Urinary bladder (tissue), 4 donors: ENCODE results near the gene SUV39H1. TPM values are rescaled to one million over a fixed set of nuclear protein-coding genes. Genes with fewer than 3 reads are reported as not detected.
A peak's percentile ranks its signal among the peaks of the same experiment; 100 is the strongest.

ENCODE experiments used
- DNase-seq: peaks from one replicate; pipeline ENCODE4 v3.0.0-alpha.2; 2015; ENCODE audit errors: extremely low spot score
- H3K27ac ChIP-seq: one replicate; pipeline ENCODE4 v1.5.1; 2013; ENCODE audit warnings: low read depth, mild to moderate bottlenecking, moderate library complexity
- H3K36me3 ChIP-seq: one replicate; pipeline ENCODE4 v1.6.1; 2013; ENCODE audit warnings: mild to moderate bottlenecking, moderate library complexity; ENCODE audit not compliant: insufficient read depth
- H3K4me1 ChIP-seq: one replicate; pipeline ENCODE4 v1.6.1; 2013; ENCODE audit warnings: mild to moderate bottlenecking, moderate library complexity; ENCODE audit not compliant: insufficient read depth
- H3K4me3 ChIP-seq: one replicate; pipeline ENCODE4 v1.5.1; 2013; ENCODE audit warnings: low read depth, low read length
- WGBS: extraction: QIAGEN DNeasy Blood & Tissue Kit; methylation state at CpG from one replicate; pipeline ENCODE4 v1.1.7; 2013; 5-methylcytosine and 5-hydroxymethylcytosine counted together
- polyA plus RNA-seq: library from polyadenylated mRNA; stranded (reverse); fragments of 200-250 nt; gene quantifications from one replicate; pipeline ENCODE4 v1.2.3, GENCODE V29; 2013
- total RNA-seq: library from RNA; depleted of rRNA; stranded (reverse); fragments of >200 nt; gene quantifications from one replicate; pipeline ENCODE4 v1.2.3, GENCODE V29; 2014
- donor health status: healthy with polysubstance abuse.
- donor health status: healthy.

Gene SUV39H1
- total and polyA plus RNA-seq, 2 donors = 2.8 to 6.0 TPM

DNA sequence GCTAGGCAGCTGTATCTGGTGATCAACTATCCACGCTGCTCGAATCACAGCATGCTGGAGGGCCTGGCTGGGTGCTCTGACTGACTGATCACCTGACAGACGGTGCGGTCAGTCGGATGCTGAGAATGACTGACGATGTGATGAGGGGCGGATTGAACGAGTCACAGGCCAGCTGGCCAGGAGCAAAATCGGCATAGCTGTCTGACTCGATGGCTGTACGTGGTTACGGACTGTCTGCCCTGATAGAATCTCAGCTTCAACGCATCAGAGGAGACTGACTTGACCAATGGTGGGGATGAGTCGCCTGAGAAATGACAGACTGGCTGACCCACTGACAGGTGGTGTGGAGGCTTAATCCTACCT is 1.0 kb upstream of the SUV39H1 start:
- Histone ChIP-seq H3K4me1 (no peaks in the 10 kb centered on the region), H3K27ac (no peak overlapping the region), H3K4me3 (no peak overlapping the region), H3K36me3 (peaks cover 1% of the 10 kb centered on the region)
- 30% methylated on average over 14 of the region's 14 CpGs for WGBS
- DNase-seq = no peak

GRCh38 chrX:48695925-48696300 is 621 bp upstream of the SUV39H1 start:
- no peak for DNase-seq
- Histone ChIP-seq H3K4me3 (peak overlapping the region; percentile 88), H3K27ac (peak overlapping the region; percentile 83), H3K4me1 (no peaks in the 10 kb centered on the region), H3K36me3 (peaks cover 4% of the 10 kb centered on the region)
- 2% methylated on average over 8 of the region's 8 CpGs for WGBS

DNA sequence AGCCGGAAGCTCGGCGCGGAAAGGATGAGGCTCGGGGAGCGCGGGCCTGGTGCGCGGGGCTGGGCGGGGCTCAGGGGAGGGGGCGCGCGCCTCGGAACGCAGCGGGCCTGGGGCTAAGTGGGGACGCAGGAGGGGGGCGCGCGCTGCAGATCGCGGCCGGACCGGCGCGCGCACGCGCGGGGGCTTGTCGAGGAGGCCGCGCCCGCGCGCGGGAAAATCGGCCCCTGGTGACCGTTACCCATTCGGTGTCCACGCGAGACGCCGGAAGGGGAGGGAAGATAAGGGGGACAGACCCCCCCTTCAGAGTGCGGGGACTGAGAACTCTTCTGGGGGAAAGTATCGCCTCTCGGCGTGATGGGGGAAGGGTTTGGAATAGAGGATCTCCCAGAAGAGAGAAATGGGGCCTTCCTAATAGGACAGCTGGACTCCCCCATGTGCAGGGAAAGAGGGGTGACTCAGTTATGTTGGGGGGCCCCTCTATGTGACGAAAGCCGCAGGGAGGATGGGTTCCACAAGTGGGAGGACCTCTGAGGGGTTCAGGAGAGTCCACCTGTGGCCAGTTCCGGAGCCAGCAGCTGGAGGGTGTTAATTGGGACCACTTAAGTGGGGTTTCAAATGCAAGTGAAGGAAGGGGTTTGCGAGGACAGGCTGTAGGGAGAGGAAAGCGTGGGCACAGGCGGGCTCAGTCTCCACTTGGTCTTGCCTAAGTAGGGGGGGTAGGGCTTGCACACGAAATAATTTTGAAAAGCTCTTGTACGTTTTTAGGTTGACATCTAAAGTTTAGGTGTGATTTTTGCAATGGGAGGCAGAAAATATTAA is 584 bp downstream of the SUV39H1 start:
- H3K4me3 ChIP-seq = peak overlapping the region; percentile 88
- WGBS = under 1% methylated on average over 53 of the region's 56 CpGs
- no peak for DNase-seq
- peaks cover 5% of the 10 kb centered on the region for H3K36me3 ChIP-seq
- H3K27ac ChIP-seq = peak overlapping the region; percentile 32
- no peaks in the 10 kb centered on the region for H3K4me1 ChIP-seq

DNA sequence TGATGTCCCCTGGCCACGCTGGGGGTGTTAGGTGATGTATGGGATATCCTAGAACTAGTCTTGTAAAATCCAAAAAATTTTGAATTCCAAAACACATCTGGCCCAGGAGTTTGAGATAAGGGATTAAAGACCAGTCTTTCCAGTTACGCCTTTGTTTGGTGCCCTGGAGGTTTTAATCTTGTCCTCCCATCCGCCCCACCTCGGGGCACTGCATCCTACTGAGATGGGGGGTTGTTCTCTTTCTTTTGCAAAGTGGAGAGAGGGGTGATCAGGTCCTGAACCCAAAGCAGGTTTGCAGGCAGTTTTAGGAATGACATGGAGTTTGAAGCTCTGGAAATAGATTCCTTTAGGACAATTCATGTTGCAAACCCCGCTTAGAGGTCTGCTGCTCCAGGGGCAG is 1.8 kb downstream of the SUV39H1 start:
- 85% methylated on average over 5 of the region's 5 CpGs for WGBS
- Histone ChIP-seq H3K4me1 (no peaks in the 10 kb centered on the region), H3K27ac (no peak overlapping the region), H3K4me3 (no peak overlapping the region), H3K36me3 (peaks cover 5% of the 10 kb centered on the region)
- no peak for DNase-seq

- Histone ChIP-seq H3K4me1 (no peaks in the 10 kb centered on the region), H3K27ac (no peak overlapping the region), H3K4me3 (no peak overlapping the region), H3K36me3 (peaks cover 5% of the 10 kb centered on the region)
- 95% methylated on average over 23 of the region's 23 CpGs for WGBS
- no peak for DNase-seq
Observed at GRCh38 chrX:48700246-48700645, 3.7 kb downstream of the SUV39H1 start.

- H3K27ac ChIP-seq = no peak overlapping the region
- peaks cover 5% of the 10 kb centered on the region for H3K36me3 ChIP-seq
- no peak for DNase-seq
- WGBS = 91% methylated on average over 3 of the region's 3 CpGs
- no peaks in the 10 kb centered on the region for H3K4me1 ChIP-seq
- H3K4me3 ChIP-seq = no peak overlapping the region
Observed at GRCh38 chrX:48700951-48701653, 4.6 kb downstream of the SUV39H1 start.

DNA sequence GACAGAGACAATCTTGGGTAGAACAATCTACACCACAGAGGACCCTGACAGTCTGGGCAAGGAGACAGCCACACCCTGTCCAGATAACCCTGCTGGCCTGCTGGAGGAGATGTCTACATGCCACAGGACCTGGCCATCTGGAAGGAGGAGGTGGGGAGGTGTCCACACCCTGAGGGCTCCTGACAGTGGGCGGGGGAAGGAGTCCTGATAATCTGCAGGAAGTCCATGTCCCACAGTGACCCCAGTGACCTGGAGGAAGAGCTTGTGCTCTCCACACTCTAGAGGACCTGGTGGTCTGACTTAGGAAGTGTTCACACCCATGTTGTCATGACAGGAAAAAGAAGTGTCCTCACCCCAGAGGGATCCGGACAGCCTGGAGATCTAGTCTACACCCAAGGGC is 5.5 kb downstream of the SUV39H1 start:
- Histone ChIP-seq H3K36me3 (peaks cover 5% of the 10 kb centered on the region), H3K4me1 (no peaks in the 10 kb centered on the region), H3K27ac (no peak overlapping the region), H3K4me3 (no peak overlapping the region)
- DNase-seq = no peak
- 82% methylated on average over 2 of the region's 2 CpGs for WGBS

GRCh38 chrX:48702716-48703115 is 6.2 kb downstream of the SUV39H1 start:
- Histone ChIP-seq H3K27ac (no peak overlapping the region), H3K36me3 (peaks cover 5% of the 10 kb centered on the region), H3K4me3 (no peak overlapping the region), H3K4me1 (no peaks in the 10 kb centered on the region)
- WGBS = 90% methylated on average over 4 of the region's 4 CpGs
- no peak for DNase-seq

DNA sequence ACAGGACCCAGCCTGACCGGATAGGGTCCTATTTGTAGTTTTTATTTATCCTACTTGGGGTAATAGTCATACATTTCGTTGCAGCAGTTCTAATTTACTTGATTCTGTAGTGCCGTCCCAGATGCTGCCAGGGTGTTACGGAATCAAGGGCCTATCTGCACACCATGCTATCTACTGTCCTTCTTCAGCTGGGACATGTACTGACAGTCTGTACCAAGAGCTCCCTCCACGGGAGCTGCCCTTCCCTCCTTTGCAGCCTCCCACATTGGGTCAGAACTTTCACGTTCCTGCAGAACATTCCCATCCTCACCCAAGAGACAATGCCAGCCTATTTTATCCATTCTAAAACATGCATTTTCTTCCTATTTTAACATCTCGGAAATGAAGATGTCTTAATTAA is 6.7 kb downstream of the SUV39H1 start:
- peaks cover 5% of the 10 kb centered on the region for H3K36me3 ChIP-seq
- WGBS = 86% methylated on average over 7 of the region's 7 CpGs
- DNase-seq = no peak

DNA sequence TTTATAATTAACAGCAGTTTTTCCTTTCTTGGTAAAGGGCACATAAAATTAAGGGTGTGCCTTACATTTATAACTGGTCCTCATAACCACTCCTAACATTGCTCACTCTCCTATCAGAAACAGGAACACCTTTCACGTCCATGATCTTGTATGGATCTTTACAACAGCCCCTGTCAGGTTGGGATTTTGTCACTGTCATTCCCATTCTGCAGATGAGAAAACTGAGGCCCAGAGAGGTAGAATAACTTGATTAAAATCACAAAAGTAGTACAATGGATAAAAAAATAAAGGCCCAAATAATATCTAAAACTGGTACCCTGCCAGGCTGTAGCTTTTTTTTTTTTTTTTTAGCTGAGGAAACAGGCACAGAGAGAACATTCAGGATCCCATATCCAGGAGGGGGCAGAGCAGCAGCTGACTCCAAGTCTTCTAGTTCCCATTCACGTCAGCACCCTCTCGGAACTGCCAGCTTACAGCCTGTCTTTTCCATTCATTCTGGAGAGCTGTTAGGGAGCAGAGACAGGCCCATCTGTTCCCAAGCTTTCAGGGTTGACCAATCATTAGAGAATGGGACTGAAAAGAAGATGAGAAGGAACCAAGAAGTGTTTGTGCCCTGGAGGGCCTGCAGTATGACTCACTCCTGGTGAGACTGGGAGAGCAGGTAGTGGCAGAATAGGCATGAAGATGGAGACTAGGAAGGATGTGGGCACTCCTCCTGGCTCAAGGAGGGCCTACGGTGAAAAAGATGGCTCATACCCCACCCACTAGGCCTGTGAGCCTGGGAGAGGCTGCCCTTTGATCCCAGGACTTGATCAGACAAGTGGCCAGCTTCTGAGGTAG is 7.3 kb downstream of the SUV39H1 start:
- no peak overlapping the region for H3K4me3 ChIP-seq
- no peaks in the 10 kb centered on the region for H3K4me1 ChIP-seq
- no peak overlapping the region for H3K27ac ChIP-seq
- peaks cover 5% of the 10 kb centered on the region for H3K36me3 ChIP-seq
- WGBS = 53% methylated on average over 4 of the region's 4 CpGs
- no peak for DNase-seq

More for the DNA sequence above, 6.7 kb downstream of the SUV39H1 start:
- no peak overlapping the region for H3K27ac ChIP-seq
- H3K4me1 ChIP-seq = no peaks in the 10 kb centered on the region
- no peak overlapping the region for H3K4me3 ChIP-seq

GRCh38 chrX:48705871-48706270 is 9.3 kb downstream of the SUV39H1 start:
- 88% methylated on average over 12 of the region's 12 CpGs for WGBS
- Histone ChIP-seq H3K4me3 (no peak overlapping the region), H3K4me1 (no peaks in the 10 kb centered on the region), H3K27ac (no peak overlapping the region), H3K36me3 (peaks cover 2% of the 10 kb centered on the region)
- no peak for DNase-seq

GRCh38 chrX:48709522-48710112 is 13.1 kb downstream of the SUV39H1 start:
- Histone ChIP-seq H3K36me3 (no peaks in the 10 kb centered on the region), H3K27ac (no peak overlapping the region), H3K4me1 (no peaks in the 10 kb centered on the region), H3K4me3 (no peak overlapping the region)
- 99% methylated on average over 7 of the region's 7 CpGs for WGBS
- DNase-seq = no peak

DNA sequence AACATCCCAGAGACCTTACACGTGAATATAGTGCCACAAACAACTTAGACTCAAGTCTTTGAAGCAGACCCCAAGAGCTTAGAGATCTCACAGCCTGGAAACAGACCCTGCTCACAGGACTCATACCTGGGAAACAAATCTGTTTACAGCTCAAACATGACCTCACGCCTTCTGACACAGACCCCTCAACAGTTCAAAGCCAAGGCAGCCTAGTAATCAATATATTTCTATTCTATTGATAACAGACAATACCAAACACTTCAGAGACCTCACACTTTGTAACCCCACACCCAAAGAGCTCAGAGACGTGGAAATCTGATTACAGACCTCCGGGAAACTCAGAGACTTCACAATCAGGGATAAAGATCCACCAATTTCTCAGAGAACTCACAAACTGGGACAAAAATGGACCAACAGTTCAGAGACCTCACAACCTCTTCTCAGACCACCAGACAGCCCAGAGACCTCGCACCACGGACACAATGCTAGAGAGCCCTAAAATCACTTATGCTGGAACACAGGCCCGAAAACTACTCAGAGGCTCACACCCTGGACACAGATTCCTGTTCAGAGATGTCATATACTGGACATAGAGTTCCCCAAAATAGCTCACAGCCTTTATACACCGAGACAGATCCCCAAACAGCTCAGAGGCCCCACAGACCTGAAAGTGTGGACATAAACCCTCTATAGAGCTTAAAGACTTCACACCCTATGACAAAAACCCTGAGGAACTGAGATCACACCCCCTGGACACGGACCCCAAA is 14.8 kb downstream of the SUV39H1 start:
- DNase-seq = no peak
- Histone ChIP-seq H3K36me3 (no peaks in the 10 kb centered on the region), H3K4me3 (no peak overlapping the region), H3K4me1 (no peaks in the 10 kb centered on the region), H3K27ac (no peak overlapping the region)
- 80% methylated on average over 9 of the region's 9 CpGs for WGBS
